K562 (cell line): ENCODE results near the gene TFB2M. TPM values are rescaled to one million over a fixed set of nuclear protein-coding genes. Genes with fewer than 3 reads are reported as not detected.
A peak's percentile ranks its signal among the peaks of the same experiment; 100 is the strongest.

Source experiments
- ATF2 ChIP-seq: sonication (generic); formaldehyde crosslinking; IDR thresholded peaks from 2 replicates; pipeline ENCODE4 v1.8.1; 2022; ENCODE audit warnings: missing genetic modification reagents
- CREB3 ChIP-seq: fragments of 450-650 bp; conservative IDR thresholded peaks from 2 replicates; pipeline ENCODE4 v1.6.1; 2016; ENCODE audit warnings: missing genetic modification characterization, low read depth, mild to moderate bottlenecking, missing compliant biosample characterization, moderate library complexity
- CTBP1 ChIP-seq: fragments of 450-650 bp; IDR thresholded peaks from 2 replicates; pipeline ENCODE4 v1.6.1; 2016; ENCODE audit warnings: borderline replicate concordance
- HEY1 ChIP-seq: fragments of 250-450 bp; sonication (Bioruptor Pico); IDR thresholded peaks from 2 replicates; pipeline ENCODE4 v1.5.0; 2020; ENCODE audit warnings: mild to moderate bottlenecking, moderate library complexity, borderline replicate concordance
- MAFF ChIP-seq: IDR thresholded peaks from 2 replicates; pipeline ENCODE4 v1.6.1; 2012; ENCODE audit warnings: low read length, improper control_type of control experiment
- PBX2 ChIP-seq, 2 experiments: IDR thresholded peaks in 1 of 2; conservative IDR thresholded peaks in 1 of 2; 2 replicates each; pipeline ENCODE4 v1.6.1; 2016; ENCODE audit warnings: low read depth in 2 of 2, mild to moderate bottlenecking in 1 of 2, missing compliant biosample characterization in 1 of 2, missing genetic modification characterization in 1 of 2, moderate library complexity in 1 of 2
- POLR2A ChIP-seq: fragments of 450-650 bp; conservative IDR thresholded peaks from 2 replicates; pipeline ENCODE4 v1.6.1; 2016
- POLR3A ChIP-seq: IDR thresholded peaks from 2 replicates; pipeline ENCODE4 v1.6.1; 2011; ENCODE audit warnings: borderline replicate concordance, mild to moderate bottlenecking, moderate library complexity; ENCODE audit not compliant: insufficient read length, insufficient read depth; ENCODE audit errors: extremely low read depth
- RFX5 ChIP-seq: IDR thresholded peaks from 2 replicates; pipeline ENCODE4 v1.6.1; 2011; ENCODE audit warnings: low read depth, mild to moderate bottlenecking, improper control_type of control experiment, low read length
- SUPT5H ChIP-seq: fragments of 450-650 bp; IDR thresholded peaks from 2 replicates; pipeline ENCODE4 v1.6.1; 2016
- ZNF316 ChIP-seq: fragments of 450-650 bp; IDR thresholded peaks from 2 replicates; pipeline ENCODE4 v1.6.1; 2016
- ZNF717 ChIP-seq: fragments of 250-450 bp; sonication (Bioruptor Pico); IDR thresholded peaks from 2 replicates; pipeline ENCODE4 v1.5.0; 2021
- polyA plus RNA-seq, 8 experiments: library from polyadenylated mRNA; depleted of rRNA in 4 of 8; stranded (reverse) in 5 of 8; unstranded in 3 of 8; fragments of >200 nt; fragmentation: Nextera tagmentation in 2 of 8; fragmentation: Illumina TruSeq in 1 of 8; extraction: Ambion mirVana in 2 of 8; extraction: Trizol in 1 of 8; gene quantifications; 2 replicates each; pipeline versions ENCODE4 v1.2.1 to v1.2.3, GENCODE V29; 2011 to 2014; ENCODE audit warnings: inconsistent platforms in 1 of 8, missing spikeins in 1 of 8
- total RNA-seq, 7 experiments: library from RNA; depleted of rRNA in 6 of 7; stranded (reverse); fragments of >200 nt in 6 of 7; fragmentation: Illumina TruSeq in 2 of 7; extraction: Trizol in 2 of 7; gene quantifications; 2 replicates each; pipeline versions ENCODE4 v1.2.1 to v1.2.3, GENCODE V29; 2011 to 2021; ENCODE audit warnings: low replicate concordance in 1 of 7
- TF ChIP-seq, protein P1 (sequence below): sonication (generic); formaldehyde crosslinking; IDR thresholded peaks from 2 replicates; pipeline ENCODE4 v1.8.0; 2023; ENCODE audit warnings: mild to moderate bottlenecking, missing genetic modification reagents
- TF ChIP-seq, protein P2 (sequence below): sonication (generic); formaldehyde crosslinking; IDR thresholded peaks from 2 replicates; pipeline ENCODE4 v1.8.1; 2023; ENCODE audit warnings: mild to moderate bottlenecking, missing genetic modification reagents

Gene TFB2M
- total and polyA plus RNA-seq, 9 of the 15 experiments (the other 6 are each of a cell fraction or from before 2014, with no cell fraction given): 55.1 to 162 (median 70.6) TPM

DNA sequence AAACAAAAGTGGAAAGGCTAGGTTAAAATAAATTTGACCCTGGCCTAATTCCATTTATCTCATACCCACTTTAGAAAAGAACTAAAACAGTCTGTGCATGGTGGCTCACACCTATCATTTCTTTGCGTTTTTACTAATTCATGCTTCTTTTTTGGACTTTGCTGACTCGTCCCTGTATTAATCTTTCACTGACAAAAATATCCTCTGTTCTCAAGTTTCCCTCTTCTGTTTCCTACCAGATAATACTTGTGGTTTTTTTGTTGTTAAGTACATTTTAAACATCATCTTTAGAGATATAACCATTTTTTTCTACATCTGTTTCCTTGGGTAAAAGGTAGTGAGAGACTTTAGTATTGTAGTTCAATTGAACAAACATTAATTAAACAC lies 11.7 kb upstream of the TFB2M start (continued):
- TF ChIP-seq SUPT5H: no peak
- TF ChIP-seq, protein P1, sequence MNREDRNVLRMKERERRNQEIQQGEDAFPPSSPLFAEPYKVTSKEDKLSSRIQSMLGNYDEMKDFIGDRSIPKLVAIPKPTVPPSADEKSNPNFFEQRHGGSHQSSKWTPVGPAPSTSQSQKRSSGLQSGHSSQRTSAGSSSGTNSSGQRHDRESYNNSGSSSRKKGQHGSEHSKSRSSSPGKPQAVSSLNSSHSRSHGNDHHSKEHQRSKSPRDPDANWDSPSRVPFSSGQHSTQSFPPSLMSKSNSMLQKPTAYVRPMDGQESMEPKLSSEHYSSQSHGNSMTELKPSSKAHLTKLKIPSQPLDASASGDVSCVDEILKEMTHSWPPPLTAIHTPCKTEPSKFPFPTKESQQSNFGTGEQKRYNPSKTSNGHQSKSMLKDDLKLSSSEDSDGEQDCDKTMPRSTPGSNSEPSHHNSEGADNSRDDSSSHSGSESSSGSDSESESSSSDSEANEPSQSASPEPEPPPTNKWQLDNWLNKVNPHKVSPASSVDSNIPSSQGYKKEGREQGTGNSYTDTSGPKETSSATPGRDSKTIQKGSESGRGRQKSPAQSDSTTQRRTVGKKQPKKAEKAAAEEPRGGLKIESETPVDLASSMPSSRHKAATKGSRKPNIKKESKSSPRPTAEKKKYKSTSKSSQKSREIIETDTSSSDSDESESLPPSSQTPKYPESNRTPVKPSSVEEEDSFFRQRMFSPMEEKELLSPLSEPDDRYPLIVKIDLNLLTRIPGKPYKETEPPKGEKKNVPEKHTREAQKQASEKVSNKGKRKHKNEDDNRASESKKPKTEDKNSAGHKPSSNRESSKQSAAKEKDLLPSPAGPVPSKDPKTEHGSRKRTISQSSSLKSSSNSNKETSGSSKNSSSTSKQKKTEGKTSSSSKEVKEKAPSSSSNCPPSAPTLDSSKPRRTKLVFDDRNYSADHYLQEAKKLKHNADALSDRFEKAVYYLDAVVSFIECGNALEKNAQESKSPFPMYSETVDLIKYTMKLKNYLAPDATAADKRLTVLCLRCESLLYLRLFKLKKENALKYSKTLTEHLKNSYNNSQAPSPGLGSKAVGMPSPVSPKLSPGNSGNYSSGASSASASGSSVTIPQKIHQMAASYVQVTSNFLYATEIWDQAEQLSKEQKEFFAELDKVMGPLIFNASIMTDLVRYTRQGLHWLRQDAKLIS (CRISPR knock-in tag): 0 out of 2 replicates have a peak, but pooled peaks have one; percentile 26
- peak; percentile 92 for TF ChIP-seq ZNF316
- no peak for TF ChIP-seq CREB3 (tag)
- TF ChIP-seq POLR2A: no peak
- 0 out of 2 replicates have a peak, but pooled peaks have one; percentile 71 for TF ChIP-seq HEY1 (CRISPR knock-in tag)
- TF ChIP-seq ATF2: no peak
- no peak for TF ChIP-seq POLR3A
- TF ChIP-seq, protein P2, sequence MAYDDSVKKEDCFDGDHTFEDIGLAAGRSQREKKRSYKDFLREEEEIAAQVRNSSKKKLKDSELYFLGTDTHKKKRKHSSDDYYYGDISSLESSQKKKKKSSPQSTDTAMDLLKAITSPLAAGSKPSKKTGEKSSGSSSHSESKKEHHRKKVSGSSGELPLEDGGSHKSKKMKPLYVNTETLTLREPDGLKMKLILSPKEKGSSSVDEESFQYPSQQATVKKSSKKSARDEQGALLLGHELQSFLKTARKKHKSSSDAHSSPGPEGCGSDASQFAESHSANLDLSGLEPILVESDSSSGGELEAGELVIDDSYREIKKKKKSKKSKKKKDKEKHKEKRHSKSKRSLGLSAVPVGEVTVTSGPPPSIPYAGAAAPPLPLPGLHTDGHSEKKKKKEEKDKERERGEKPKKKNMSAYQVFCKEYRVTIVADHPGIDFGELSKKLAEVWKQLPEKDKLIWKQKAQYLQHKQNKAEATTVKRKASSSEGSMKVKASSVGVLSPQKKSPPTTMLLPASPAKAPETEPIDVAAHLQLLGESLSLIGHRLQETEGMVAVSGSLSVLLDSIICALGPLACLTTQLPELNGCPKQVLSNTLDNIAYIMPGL (CRISPR knock-in tag): no peak
- TF ChIP-seq ZNF717 (CRISPR knock-in tag): no peak
- no peak for TF ChIP-seq RFX5
- peak; percentile 81 for TF ChIP-seq MAFF
- TF ChIP-seq CTBP1: no peak
- TF ChIP-seq PBX2 (CRISPR knock-in tag; IDR thresholded peaks at IDR 0.05; ENCODE audit: low read depth): no peak
- TF ChIP-seq PBX2 (tag; conservative IDR thresholded peaks at IDR 0.05; ENCODE audit: low read depth): peak; percentile 80
